Measurements from ENCODE around the gene CHST1. TPM values are rescaled to one million over a fixed set of nuclear protein-coding genes. Genes with fewer than 3 reads are reported as not detected.

The CHST1 gene
- total RNA-seq, 1 donor from 2014 or later = 0.23 TPM

DNA sequence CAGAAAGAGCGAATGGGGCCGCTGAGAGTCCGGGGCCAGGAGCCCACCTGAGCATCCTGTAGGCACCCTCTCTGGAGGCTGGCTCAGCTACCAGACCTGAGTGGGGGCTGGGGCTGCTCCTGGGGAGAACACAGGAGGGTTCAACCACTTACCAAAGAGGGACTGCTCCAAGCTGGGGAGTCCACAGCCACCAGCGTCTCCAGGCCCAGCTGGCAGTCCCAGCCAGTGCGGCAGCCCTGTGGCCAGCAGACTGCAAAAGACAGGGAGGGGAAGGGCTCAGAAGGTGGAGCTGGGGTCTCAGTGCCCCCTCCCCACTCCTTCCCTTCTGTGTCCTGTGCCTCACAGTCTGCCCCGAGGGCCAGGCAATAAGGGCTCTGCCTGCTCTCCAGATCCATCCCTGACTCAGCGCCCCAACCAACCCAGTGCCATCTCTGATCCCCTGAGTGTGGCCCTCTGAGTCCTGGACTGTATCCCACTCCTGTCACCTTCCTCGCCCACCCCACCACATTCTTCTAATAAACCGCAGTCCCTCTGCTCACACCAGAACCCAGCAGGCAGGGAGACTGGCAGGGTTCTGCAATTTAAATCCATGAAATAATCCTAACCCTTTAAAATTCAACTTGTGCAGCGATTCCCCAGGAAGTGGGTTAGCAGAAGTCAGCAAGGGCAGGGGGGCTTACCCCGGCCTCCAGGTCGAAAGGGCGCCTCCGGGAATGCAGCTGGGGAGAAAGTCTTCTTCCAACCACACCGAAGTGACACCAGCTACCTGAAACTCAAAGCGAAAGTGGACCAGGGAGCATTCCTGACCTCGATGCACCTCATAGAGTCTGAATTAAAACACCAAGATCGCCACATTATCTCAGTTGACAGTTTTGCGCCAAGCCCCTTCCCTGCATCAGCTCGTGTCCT, 13.3 kb downstream of the CHST1 start:
- H3K36me3 Mint-ChIP-seq (ENCODE audit: low read depth) = no peaks in the 10 kb centered on the region
- no peak overlapping the region for H3K4me3 Mint-ChIP-seq
- no peak overlapping the region for H3K27ac Mint-ChIP-seq
- H3K9me3 Mint-ChIP-seq = no peaks in the 10 kb centered on the region
- peaks cover 8% of the 10 kb centered on the region for H3K4me1 Mint-ChIP-seq (ENCODE audit: low read depth)
- DNase-seq (ENCODE audit: low spot score) = no peak
- H3K27me3 Mint-ChIP-seq (ENCODE audit: insufficient read depth) = peaks cover 12% of the 10 kb centered on the region
- intact Hi-C loops (cut with micrococcal nuclease) = no loop called here

DNA sequence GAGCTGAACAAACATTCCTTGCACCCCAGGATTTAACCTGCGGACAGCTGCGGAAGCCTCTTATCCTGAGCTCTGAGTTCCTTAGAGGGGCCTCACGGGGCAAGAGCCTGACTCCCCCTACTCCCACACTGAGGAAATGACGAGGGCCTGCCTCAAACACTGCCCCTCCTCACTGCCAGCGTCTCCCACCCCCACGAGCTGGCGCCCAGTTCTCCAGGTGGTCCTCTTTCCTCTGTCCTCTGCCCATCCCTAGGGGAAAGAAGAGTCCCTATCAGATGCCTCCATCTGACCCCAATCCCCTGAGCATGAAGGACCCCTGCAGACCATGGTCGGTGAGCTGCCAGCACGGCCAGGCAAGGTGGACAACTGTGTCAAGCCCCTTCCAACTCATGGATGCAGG, 14.3 kb downstream of the CHST1 start:
- Mint-ChIP-seq H3K4me1 (ENCODE audit: low read depth) (peaks cover 8% of the 10 kb centered on the region), H3K9me3 (no peaks in the 10 kb centered on the region), H3K27me3 (ENCODE audit: insufficient read depth) (peaks cover 12% of the 10 kb centered on the region), H3K27ac (no peak overlapping the region), H3K4me3 (no peak overlapping the region), H3K36me3 (ENCODE audit: low read depth) (no peaks in the 10 kb centered on the region)
- intact Hi-C loops (cut with micrococcal nuclease) = no loop called here
- no peak for DNase-seq (ENCODE audit: low spot score)

DNA sequence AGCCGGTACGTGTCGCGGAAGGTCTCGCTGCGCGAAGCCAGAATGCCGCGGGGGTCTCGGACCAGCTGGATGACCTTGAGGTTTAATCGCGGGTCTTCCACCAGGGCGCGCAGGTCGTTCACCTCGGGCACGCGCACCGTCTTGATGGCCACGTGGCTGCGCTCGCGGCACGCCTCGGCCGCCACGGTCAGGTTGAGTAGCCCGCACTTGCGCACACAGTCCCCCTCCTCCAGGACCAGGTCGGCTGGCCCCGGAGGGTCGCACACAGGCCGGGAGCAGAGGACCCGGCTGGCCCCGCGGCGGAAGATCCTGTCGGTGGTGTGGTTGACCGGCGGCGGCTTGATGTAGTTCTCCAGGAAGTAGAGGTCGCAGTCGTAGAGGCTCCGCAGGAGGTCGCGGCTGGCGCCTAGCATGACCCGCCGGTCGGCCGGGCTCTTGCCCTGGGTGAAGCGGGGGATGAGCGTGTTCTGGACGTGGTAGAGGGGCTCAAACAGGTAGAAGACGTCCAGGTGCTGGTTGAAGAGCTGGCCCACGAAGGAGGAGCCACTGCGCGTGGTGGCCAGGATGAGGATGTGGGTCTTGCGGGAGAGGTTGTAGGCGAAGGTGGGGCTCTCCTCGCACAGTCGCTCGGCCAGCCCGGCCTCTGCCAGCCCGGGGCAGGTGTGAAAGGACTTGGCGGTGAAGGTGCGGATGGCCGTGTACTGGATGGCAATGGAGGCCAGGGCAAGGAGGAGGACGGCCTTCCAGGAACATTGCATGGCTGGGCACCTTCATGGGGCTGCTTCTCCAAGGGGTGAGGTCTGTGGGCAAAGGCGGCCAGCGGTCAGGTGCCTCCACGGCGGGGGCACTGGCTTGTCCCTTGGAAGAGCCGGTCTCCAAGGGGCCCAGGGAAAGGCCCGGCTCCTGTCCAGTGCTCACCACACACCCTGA, 15.0 kb downstream of the CHST1 start:
- no peak for DNase-seq (ENCODE audit: low spot score)
- H3K36me3 Mint-ChIP-seq (ENCODE audit: low read depth) = no peaks in the 10 kb centered on the region
- H3K4me1 Mint-ChIP-seq (ENCODE audit: low read depth) = peaks cover 6% of the 10 kb centered on the region
- no peak overlapping the region for H3K27ac Mint-ChIP-seq
- no peak overlapping the region for H3K4me3 Mint-ChIP-seq
- intact Hi-C loops (cut with micrococcal nuclease) = no loop called here
- no peaks in the 10 kb centered on the region for H3K9me3 Mint-ChIP-seq
- H3K27me3 Mint-ChIP-seq (ENCODE audit: insufficient read depth) = peaks cover 12% of the 10 kb centered on the region

DNA sequence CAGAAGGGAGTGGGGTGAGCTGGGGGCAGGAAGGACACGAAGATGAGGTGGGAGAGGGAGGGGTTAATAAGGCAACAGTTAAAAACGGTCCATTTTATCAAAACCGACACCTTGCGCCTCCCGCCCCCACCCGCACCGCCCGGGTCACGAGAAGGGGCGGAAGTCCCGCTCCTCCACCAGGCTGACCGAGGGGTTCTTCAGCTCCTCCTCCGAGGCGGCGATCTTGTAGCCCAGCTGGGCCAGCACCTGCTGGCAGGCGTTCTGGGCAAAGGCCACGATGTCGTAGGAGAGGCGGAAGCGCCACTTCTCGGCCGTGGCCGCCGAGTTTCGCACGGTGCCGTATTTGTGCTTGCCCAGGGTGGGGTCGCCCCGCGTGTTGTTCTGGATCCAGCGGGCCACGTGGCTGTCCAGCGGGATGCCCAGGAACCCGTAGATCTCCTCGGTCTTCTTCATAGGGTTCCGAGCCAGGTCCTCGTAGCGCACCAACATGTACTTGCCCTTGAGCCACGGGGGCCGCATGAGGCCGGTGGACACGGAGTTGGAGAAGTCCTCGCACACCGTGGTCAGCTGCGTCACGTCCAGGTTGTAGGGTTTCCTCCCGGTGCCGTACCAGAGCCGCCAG, 15.8 kb downstream of the CHST1 start:
- Mint-ChIP-seq H3K36me3 (ENCODE audit: low read depth) (no peaks in the 10 kb centered on the region), H3K9me3 (no peaks in the 10 kb centered on the region), H3K4me1 (ENCODE audit: low read depth) (no peaks in the 10 kb centered on the region), H3K27ac (no peak overlapping the region), H3K27me3 (ENCODE audit: insufficient read depth) (peaks cover 12% of the 10 kb centered on the region), H3K4me3 (no peak overlapping the region)
- no peak for DNase-seq (ENCODE audit: low spot score)
- intact Hi-C loops (cut with micrococcal nuclease) = no loop called here

DNA sequence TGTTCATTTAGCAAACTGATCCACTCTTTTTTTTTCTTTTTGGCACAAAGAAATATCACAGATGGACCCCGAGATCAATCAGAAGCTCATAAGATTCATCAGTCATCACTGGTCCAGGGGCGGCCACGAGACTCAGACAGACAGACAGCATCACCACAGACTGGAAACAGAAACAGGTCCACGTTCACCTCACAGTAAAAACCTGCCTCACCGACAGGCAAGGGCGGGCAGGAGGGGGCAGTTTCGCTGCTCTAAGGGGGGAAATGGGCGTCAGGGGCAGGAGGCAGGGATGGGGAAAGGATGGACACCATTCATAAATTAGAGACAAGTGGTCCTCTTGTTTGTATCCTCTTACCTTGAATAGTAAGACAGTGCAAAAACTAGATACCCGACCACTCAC, 16.5 kb downstream of the CHST1 start:
- no peak for DNase-seq (ENCODE audit: low spot score)

DNA sequence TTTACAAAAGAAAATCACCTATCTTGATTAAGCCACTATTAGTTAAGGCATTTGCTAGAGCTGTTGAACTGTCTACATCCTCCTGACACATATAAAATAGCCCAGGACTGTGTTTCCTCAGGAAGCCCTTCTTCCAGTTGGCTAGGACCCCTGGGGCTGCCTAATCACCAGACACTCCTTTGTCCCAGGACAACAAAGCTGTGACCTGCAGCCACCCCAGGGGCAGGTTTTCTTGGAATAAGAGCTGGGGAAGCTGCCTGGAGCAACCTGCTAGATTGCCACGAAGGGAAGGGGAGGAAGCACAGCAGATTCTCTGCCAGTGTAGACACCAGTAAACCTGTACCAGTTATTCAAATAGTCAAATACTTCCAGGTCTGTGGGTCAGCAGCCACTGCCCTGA, 17.6 kb downstream of the CHST1 start:
- no peaks in the 10 kb centered on the region for H3K9me3 Mint-ChIP-seq
- intact Hi-C loops (cut with micrococcal nuclease) = no loop called here
- H3K4me1 Mint-ChIP-seq (ENCODE audit: low read depth) = no peaks in the 10 kb centered on the region
- DNase-seq (ENCODE audit: low spot score) = no peak
- H3K27me3 Mint-ChIP-seq (ENCODE audit: insufficient read depth) = peaks cover 11% of the 10 kb centered on the region
- H3K4me3 Mint-ChIP-seq = no peak overlapping the region
- H3K36me3 Mint-ChIP-seq (ENCODE audit: low read depth) = no peaks in the 10 kb centered on the region
- no peak overlapping the region for H3K27ac Mint-ChIP-seq

More for the DNA sequence above, 16.5 kb downstream of the CHST1 start:
- H3K27me3 Mint-ChIP-seq (ENCODE audit: insufficient read depth) = peaks cover 11% of the 10 kb centered on the region
- intact Hi-C loops (cut with micrococcal nuclease) = no loop called here
- no peak overlapping the region for H3K4me3 Mint-ChIP-seq
- H3K27ac Mint-ChIP-seq = no peak overlapping the region
- no peaks in the 10 kb centered on the region for H3K9me3 Mint-ChIP-seq
- no peaks in the 10 kb centered on the region for H3K4me1 Mint-ChIP-seq (ENCODE audit: low read depth)
- no peaks in the 10 kb centered on the region for H3K36me3 Mint-ChIP-seq (ENCODE audit: low read depth)

DNA sequence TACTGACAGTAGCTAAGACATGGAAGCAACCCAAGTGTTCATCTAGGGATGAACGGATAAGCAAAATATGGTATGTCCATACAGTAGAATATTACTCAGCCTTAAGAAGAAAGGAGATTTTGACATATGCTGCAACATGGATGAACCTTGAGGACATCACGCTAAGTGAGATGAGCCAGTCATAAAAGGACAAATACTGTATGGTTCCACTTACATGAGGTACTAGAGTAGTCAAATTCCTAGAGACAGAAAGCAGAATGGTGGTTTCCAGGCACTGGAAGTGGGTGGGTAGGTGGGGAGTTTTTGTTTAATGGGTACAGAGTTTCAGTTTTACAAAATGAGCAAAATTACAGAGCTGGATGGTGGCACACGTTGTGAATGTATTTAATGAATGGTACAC, 18.1 kb downstream of the CHST1 start:
- Mint-ChIP-seq H3K27ac (no peak overlapping the region), H3K4me1 (ENCODE audit: low read depth) (no peaks in the 10 kb centered on the region), H3K27me3 (ENCODE audit: insufficient read depth) (peaks cover 9% of the 10 kb centered on the region), H3K4me3 (no peak overlapping the region), H3K9me3 (no peaks in the 10 kb centered on the region), H3K36me3 (ENCODE audit: low read depth) (no peaks in the 10 kb centered on the region)
- intact Hi-C loops (cut with micrococcal nuclease) = no loop called here
- DNase-seq (ENCODE audit: low spot score) = no peak

DNA sequence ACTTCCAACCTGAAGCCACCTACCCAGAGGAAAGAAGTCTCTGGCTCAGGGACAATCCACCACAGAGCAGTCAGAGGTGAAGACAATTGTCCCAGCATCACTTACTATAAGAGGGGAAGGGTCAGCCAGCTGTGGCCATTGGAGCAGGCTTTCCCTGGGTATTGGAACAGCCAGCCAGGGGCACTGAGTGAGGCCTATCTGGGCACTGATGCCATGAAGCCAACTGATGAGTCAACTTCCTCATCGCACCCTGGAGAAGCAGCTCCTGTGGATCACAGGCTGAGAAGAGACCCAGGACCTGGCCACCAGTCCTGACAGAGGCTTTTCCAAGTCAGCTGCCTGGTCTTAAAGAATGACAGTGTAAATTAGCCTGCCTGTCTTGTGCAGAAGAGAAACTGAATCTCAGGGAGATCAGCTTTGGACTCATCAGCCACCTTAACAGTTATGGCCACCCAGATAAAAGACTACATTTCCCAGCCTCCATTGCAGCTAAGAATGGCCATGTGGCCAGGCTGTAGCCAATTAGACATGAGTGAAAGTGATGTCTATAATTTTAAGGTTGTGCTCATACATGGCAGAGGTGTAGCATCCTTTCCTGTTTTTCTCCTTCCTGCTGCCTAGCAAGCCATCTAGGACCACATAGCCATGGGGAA, 19.0 kb downstream of the CHST1 start:
- DNase-seq (ENCODE audit: low spot score) = no peak
- no peaks in the 10 kb centered on the region for H3K9me3 Mint-ChIP-seq
- H3K27me3 Mint-ChIP-seq (ENCODE audit: insufficient read depth) = peaks cover 5% of the 10 kb centered on the region
- no peak overlapping the region for H3K4me3 Mint-ChIP-seq
- intact Hi-C loops (cut with micrococcal nuclease) = no loop called here
- no peaks in the 10 kb centered on the region for H3K4me1 Mint-ChIP-seq (ENCODE audit: low read depth)
- H3K36me3 Mint-ChIP-seq (ENCODE audit: low read depth) = no peaks in the 10 kb centered on the region
- no peak overlapping the region for H3K27ac Mint-ChIP-seq

DNA sequence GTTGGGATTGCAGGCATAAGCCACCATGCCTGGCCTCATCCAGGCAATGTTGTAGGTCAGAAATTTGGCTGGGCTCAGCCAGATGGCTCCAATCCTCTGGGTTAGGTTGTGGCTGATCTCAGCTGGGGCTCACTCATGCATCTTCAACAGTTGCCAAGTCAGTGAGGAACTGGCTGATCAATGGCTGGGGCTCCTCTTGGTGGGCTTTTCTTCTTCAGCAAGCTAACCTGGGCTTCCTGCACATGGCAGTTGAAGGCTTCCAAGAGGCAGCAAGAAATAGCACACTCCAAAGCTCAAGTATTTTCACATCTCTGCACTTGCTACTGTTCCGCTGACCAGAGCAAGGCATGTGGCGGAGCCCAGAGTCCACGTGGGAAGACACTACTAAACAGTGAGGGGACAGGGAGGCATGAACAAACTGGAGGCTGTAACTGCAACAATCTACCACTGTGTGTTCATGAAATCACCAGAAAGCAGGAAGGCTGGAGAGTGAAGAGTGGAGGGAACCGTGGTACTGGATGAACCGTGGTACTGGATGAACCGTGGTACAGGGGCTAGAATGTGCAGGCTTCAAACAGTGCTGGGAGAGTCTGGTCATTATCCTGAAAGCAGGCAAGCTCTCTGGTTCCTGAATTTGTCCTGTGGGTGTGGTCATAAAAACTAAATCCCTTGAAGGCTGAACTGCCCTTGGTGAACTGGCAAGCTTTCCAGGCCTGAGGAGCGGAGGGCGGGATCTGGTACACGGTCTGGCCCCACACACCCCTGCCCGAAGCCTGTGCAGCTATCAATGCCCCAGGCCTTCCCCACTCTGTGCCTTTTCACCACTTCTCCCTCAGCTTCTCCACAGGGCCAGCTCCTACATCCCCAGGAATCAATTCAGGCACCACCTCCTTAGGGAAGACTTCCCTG, 20.2 kb downstream of the CHST1 start:
- Mint-ChIP-seq H3K9me3 (no peaks in the 10 kb centered on the region), H3K27ac (no peak overlapping the region), H3K27me3 (ENCODE audit: insufficient read depth) (peaks cover 3% of the 10 kb centered on the region), H3K4me3 (no peak overlapping the region), H3K4me1 (ENCODE audit: low read depth) (no peaks in the 10 kb centered on the region), H3K36me3 (ENCODE audit: low read depth) (no peaks in the 10 kb centered on the region)
- DNase-seq (ENCODE audit: low spot score) = no peak
- intact Hi-C loops (cut with micrococcal nuclease) = no loop called here

DNA sequence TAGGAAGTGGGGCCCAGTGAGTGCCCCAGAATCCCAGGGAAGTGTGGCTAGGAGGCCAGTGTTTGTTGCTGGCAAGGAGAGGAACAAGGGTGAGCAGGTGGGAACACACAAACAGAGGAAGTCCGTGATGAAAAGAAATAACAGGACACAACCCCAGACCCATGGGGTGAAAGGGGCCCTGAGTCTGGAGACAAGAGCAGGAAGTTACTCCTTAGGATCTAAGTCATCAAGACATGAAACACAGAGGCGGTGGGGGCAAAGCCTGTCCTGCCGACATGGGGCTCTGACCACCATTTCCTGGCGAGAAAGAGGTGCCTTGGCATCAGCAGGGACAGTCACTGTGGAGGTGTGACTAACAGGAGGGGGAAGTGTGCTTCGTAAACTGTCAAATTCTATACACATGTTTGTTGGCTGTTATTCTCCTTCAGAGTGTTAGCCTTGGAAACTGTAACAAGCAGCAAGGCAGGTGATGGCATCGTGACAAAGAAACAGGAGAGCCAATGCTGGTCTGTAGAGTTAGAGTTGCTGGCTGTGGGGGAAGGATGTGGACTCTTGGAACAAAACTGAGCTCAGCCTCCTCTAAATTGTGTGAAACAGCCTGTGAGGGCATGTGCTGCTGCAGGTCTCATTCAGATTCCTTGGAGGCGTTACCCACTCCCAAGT, 21.7 kb downstream of the CHST1 start:
- no peak for DNase-seq (ENCODE audit: low spot score)
- intact Hi-C loops (cut with micrococcal nuclease) = no loop called here
- peaks cover 6% of the 10 kb centered on the region for H3K27me3 Mint-ChIP-seq (ENCODE audit: insufficient read depth)
- no peak overlapping the region for H3K27ac Mint-ChIP-seq
- H3K36me3 Mint-ChIP-seq (ENCODE audit: low read depth) = no peaks in the 10 kb centered on the region
- no peak overlapping the region for H3K4me3 Mint-ChIP-seq
- H3K9me3 Mint-ChIP-seq = peaks cover 1% of the 10 kb centered on the region
- H3K4me1 Mint-ChIP-seq (ENCODE audit: low read depth) = no peaks in the 10 kb centered on the region

DNA sequence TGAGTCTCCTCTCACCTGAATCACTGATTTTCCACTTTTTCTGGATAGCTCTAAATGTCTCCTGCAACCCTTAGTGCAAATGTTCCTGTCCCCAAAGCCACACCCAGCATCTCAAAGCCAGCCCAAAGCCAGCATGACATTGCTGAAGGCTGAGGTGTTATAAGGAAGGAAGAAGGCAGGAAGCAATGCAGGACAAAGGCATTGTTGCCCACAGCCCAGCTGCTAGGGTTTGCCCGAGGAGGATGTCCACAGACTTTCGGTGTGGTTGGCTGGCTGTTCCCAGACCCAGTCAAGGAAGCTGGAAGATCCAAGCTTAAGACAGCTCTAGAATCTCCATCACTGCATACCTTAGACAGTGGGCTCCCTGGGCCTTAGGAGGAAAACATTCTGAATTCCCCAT, 23.5 kb downstream of the CHST1 start:
- peaks cover 6% of the 10 kb centered on the region for H3K9me3 Mint-ChIP-seq
- no peak overlapping the region for H3K27ac Mint-ChIP-seq
- no peak for DNase-seq (ENCODE audit: low spot score)
- no peaks in the 10 kb centered on the region for H3K4me1 Mint-ChIP-seq (ENCODE audit: low read depth)
- intact Hi-C loops (cut with micrococcal nuclease) = no loop called here
- H3K27me3 Mint-ChIP-seq (ENCODE audit: insufficient read depth) = peaks cover 6% of the 10 kb centered on the region
- no peak overlapping the region for H3K4me3 Mint-ChIP-seq
- no peaks in the 10 kb centered on the region for H3K36me3 Mint-ChIP-seq (ENCODE audit: low read depth)

Measured in activated T-helper 1 cell treated with anti-CD3 and anti-CD28 coated beads, Interleukin-12 subunit alpha, Interleukin-12 subunit beta, Interleukin-2, Interleukin-4 antibody, amounts not matched to agents 30 ng/mL and 10 ng/mL and 1 ng/mL, durations not matched to agents 14 hours and 24 hours and 36 hours (primary cell).